Stomach (tissue), 4 donors: ENCODE data around the gene ABCA10.

Experiments used
- CTCF ChIP-seq, 7 experiments: fragments of 450-650 bp in 4 of 7; fragments of 200-600 bp in 3 of 7; sonication (generic) in 3 of 7; IDR thresholded peaks; one replicate each; pipeline ENCODE4 v1.5.1; 2016 to 2019; ENCODE audit warnings: antibody characterized with exemption in 7 of 7, control low read depth in 2 of 7, mild to moderate bottlenecking in 1 of 7
- POLR2A ChIP-seq, 4 donors: fragments of 450-650 bp; IDR thresholded peaks; one replicate each; pipeline ENCODE4 v1.6.1; 2016; ENCODE audit warnings: antibody characterized with exemption in 4 of 4, control low read depth in 2 of 4, mild to moderate bottlenecking in 1 of 4, moderate library complexity in 1 of 4
- POLR2AphosphoS5 ChIP-seq, 3 donors: sonication (generic); formaldehyde crosslinking; IDR thresholded peaks; one replicate each; pipeline ENCODE4 v1.6.1; 2016; ENCODE audit warnings: antibody characterized with exemption in 3 of 3

GRCh38 chr17:69103557-69104233 lies 124.9 kb downstream of the ABCA10 start:
- TF ChIP-seq CTCF (IDR thresholded peaks at IDR 0.05), result no peak
- TF ChIP-seq POLR2A (IDR thresholded peaks at IDR 0.05), result no peak
- no peak for TF ChIP-seq POLR2AphosphoS5 (IDR thresholded peaks at IDR 0.05)
